ENCODE data around the gene FAM171A2. TPM values are rescaled to one million over a fixed set of nuclear protein-coding genes. Genes with fewer than 3 reads are reported as not detected.
A peak's percentile ranks its signal among the peaks of the same experiment; 100 is the strongest.

Gene FAM171A2
- total RNA-seq, 1 donor from 2014 or later = 15.0 TPM

DNA sequence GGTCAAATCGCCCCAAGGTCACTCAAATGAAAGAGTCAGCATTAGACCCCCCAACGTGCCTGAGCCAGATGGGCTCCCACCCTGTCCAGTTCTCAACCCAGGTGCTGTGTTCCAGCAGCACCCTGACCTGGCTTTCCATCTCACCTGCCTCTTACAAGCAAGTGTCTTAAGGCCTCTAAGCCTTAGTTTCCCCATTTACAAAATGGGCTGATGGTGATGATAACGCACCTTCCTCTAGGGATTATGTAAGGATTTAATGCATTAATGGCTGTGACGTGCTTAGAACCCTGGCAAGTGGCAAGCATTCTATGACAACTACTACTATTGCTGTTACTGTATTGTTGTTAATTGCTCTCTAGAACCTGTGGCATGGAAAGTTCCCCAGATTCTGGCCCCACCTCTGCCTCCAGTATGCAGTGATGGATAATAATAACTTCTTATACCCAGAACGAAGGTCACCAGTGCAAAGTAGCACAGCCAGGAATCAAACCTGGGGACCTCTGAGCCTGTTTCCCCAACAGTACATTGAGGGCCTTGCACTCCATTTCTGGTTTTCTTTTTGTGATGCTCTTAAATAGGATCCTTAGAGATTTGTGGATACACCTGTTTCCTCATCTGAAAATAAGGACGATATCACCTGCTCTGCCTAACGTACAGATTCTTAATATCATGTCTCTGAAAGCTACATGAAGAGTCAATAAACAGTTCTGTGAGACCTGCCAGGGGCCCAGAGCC lies 35.8 kb downstream of the FAM171A2 start:
- TF ChIP-seq, protein P1, sequence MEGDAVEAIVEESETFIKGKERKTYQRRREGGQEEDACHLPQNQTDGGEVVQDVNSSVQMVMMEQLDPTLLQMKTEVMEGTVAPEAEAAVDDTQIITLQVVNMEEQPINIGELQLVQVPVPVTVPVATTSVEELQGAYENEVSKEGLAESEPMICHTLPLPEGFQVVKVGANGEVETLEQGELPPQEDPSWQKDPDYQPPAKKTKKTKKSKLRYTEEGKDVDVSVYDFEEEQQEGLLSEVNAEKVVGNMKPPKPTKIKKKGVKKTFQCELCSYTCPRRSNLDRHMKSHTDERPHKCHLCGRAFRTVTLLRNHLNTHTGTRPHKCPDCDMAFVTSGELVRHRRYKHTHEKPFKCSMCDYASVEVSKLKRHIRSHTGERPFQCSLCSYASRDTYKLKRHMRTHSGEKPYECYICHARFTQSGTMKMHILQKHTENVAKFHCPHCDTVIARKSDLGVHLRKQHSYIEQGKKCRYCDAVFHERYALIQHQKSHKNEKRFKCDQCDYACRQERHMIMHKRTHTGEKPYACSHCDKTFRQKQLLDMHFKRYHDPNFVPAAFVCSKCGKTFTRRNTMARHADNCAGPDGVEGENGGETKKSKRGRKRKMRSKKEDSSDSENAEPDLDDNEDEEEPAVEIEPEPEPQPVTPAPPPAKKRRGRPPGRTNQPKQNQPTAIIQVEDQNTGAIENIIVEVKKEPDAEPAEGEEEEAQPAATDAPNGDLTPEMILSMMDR (conservative IDR thresholded peaks at IDR 0.05; ENCODE audit: low read depth, low read length) = no peak
- no peak overlapping the region for H3K4me3 ChIP-seq (ENCODE audit: low read depth, low read length)
- no peak for DNase-seq (ENCODE audit: low read depth)

DNA sequence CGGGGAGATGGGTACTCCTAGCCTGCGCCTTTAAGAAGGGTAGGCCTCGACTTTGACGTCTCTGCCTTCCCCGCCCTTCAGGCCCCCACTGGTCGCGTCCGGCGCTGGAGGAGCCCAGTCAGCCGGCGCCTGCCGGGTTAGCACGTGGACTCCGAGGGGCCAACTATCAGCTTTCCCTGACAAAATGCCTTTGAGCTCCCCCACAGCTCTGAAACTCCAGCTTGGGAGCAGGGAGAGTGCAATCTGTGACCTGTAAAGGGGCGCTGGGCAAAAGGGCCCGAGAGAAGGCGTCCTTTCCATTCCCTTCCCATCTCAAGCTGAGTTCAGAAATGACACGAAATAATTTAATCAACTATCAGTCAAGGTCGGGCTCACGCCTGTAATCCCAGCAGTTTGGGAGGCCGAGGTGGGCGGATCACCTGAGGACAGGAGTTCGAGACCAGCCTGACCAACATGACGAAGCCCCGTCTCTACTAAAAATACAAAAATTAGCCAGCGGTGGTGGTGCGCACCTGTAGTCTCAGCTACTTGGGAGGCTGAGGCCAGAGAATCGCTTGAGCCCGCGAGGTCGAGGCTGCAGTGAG lies 36.7 kb downstream of the FAM171A2 start:
- TF ChIP-seq, protein P1 (conservative IDR thresholded peaks at IDR 0.05; ENCODE audit: low read depth, low read length) = no peak
- DNase-seq (ENCODE audit: low read depth) = no peak
- peak overlapping the region; percentile 23 for H3K4me3 ChIP-seq (ENCODE audit: low read depth, low read length)

DNA sequence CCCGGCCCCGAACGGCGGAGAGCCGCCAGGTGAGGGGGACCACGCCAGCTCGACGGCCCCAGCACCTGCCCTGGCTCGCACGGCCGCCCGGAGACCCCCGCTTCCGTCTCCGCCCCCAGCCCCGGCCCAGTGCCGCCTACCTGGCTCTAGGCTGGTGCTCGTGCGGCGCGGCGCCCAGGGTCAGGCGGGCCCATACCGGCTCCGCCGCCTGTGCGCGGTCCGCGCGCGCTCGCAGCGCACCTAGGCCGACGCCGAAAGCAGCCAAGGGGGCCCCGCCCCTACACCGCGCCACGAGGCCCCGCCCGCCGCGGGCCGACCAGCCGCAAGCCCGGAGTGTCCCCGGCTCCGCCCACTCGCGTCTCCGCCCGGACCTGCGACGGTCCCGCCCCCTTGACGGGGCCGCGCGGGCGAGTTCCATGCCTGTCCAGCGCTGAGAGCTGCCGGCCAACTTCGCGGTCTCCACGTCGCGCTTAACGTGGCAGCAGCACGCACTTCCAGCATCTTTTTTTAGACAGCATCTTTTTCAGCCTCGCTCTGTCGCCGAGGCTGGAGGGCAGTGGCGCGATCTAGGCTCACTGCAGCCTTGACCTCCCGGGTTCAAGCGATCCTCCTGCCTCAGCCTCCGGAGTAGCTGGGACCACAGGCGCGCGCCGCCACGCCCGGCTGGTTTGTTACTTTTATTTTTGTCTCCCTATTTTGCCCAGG lies 38.9 kb downstream of the FAM171A2 start, which contains the start of gene SLC25A39:
SLC25A39 (minus strand) TSS at position 253 of the 705 bp plus-strand sequence. CDS start 1,261 bp downstream, outside the sequence.
- TF ChIP-seq, protein P1 (conservative IDR thresholded peaks at IDR 0.05; ENCODE audit: low read depth, low read length) = no peak
- no peak for DNase-seq (ENCODE audit: low read depth)
- H3K4me3 ChIP-seq (ENCODE audit: low read depth, low read length) = peak within 1 kb of the TSS; percentile 80

DNA sequence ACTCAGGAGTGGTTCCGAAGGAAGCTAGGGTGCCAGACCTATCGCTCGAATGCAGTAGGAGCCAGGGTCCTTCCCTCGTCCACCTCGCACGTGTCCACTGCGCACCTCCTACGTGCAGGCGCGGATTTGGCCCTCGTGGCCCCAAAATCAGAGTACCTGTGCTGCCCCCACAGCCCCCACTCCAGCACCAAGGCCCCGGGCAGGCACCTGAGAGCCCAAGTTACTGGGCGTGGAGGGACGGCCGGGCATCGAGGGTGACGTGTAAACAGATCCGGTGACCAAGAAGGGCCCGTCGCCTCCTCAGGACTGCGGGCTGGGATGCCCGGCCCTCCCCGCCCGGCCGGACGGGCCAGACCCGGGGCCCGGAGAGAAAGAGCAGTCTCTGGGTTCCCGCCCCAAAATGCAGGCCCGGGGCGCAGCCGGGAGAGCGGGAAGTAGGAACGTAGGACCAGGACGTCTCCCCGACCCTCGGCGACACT lies 39.5 kb downstream of the FAM171A2 start:
- DNase-seq (ENCODE audit: low read depth) = no peak
- H3K4me3 ChIP-seq (ENCODE audit: low read depth, low read length) = peak overlapping the region; percentile 80
- TF ChIP-seq, protein P1 (conservative IDR thresholded peaks at IDR 0.05; ENCODE audit: low read depth, low read length) = no peak

DNA sequence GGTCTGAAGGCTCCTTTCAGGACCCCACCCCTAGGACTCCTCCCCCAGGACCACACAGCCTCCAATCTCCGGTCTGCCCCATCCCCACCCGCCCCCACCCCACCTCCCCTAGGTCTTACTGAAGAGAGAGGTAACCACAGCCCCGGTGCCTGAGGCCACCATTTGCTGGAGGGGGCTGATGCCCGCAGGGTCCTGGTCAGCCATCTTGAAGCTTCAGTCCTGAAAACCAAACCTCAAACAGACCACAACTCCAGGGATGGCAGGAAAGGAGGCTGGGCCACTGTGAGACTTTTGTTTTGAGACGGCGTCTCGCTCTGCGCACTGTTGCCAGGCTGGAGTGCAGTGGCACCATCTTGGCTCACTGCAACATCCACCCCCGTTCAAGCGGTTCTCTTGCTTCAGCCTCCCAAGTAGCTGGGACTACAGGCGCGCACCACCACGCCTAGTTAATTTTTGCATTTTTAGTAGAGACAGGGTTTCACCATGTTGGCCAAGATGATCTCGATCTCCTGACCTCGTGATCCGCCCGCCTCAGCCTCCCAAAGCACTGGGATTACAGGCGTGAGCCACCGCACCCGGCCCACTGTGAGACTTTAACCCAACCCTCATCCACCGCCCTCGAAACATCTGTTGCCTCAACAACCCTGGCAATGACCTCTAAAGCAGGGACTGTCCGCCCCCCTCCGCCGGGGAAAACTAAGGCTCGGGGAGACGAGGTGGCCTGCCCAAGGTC lies 40.1 kb downstream of the FAM171A2 start:
- peak overlapping the region; percentile 80 for H3K4me3 ChIP-seq (ENCODE audit: low read depth, low read length)
- TF ChIP-seq, protein P1 (conservative IDR thresholded peaks at IDR 0.05; ENCODE audit: low read depth, low read length) = no peak
- DNase-seq (ENCODE audit: low read depth) = no peak

DNA sequence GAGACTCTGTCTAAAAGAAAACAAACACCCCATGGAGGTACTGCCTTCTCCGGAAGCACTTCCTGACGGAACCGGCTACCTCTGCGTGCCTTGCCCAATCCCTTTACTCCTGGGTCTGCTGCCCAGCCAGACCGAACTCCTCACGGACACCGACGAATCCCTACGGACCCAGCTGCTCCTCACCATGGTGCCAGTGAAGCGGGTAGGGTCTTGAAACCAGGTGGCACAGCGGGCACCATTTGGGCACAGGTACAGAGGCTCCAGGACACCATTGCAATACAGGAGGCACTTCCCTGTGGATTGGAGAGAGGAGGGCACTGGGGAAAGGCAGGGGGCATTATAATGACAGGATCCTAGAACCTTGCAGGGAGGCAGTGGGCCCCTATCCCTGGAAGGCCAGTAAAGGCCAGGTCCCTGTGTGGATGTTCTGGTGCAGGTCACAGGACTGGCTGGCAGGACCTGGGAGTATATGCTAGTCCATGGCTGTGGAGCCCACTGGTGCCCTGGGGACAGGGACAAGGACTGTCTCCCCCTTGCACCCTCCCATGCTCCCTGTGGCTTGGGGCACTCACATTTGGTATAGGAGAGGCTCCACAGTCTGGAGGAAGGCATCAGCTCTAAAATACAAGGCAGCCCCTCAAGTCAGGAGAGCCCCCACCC lies 41.3 kb downstream of the FAM171A2 start:
- DNase-seq (ENCODE audit: low read depth) = no peak
- TF ChIP-seq, protein P1 (conservative IDR thresholded peaks at IDR 0.05; ENCODE audit: low read depth, low read length) = no peak
- no peak overlapping the region for H3K4me3 ChIP-seq (ENCODE audit: low read depth, low read length)

Data from epithelial cell of proximal tubule (primary cell).